AG09309 (cell line): Measurements from ENCODE around the gene BRD7.

ENCODE experiments used
- DNase-seq: peaks from one replicate; pipeline ENCODE4 v3.0.0-alpha.2; 2010; ENCODE audit warnings: low read depth
- H3K4me3 ChIP-seq: 2 replicates; pipeline ENCODE4 v1.5.1; 2011; ENCODE audit warnings: mild to moderate bottlenecking, low read depth, low read length, moderate library complexity; ENCODE audit not compliant: control insufficient read depth
- CTCF ChIP-seq: IDR thresholded peaks from 2 replicates; pipeline ENCODE4 v1.5.1; 2011; ENCODE audit warnings: mild to moderate bottlenecking, low read depth, low read length, inconsistent platforms; ENCODE audit not compliant: insufficient read depth, control insufficient read depth; ENCODE audit errors: missing control alignments

BRD7 gene

GRCh38 chr16:50275098-50275415 lies 93.7 kb downstream of the BRD7 start:
- no peak for DNase-seq
- TF ChIP-seq CTCF, result no peak
- no peak overlapping the region for H3K4me3 ChIP-seq

GRCh38 chr16:50274326-50275097 lies 94.3 kb downstream of the BRD7 start:
- DNase-seq, result no peak
- no peak for TF ChIP-seq CTCF
- H3K4me3 ChIP-seq, result no peak overlapping the region

GRCh38 chr16:50273888-50274325 lies 94.9 kb downstream of the BRD7 start:
- no peak for DNase-seq
- H3K4me3 ChIP-seq, result no peak overlapping the region
- TF ChIP-seq CTCF, result no peak

GRCh38 chr16:50273382-50273690 lies 95.5 kb downstream of the BRD7 start:
- DNase-seq, result no peak
- H3K4me3 ChIP-seq, result no peak overlapping the region
- TF ChIP-seq CTCF, result no peak

GRCh38 chr16:50272687-50273381 lies 96.0 kb downstream of the BRD7 start:
- no peak for DNase-seq
- H3K4me3 ChIP-seq, result no peak overlapping the region
- no peak for TF ChIP-seq CTCF

GRCh38 chr16:50272111-50272571 lies 96.6 kb downstream of the BRD7 start:
- TF ChIP-seq CTCF, result no peak
- H3K4me3 ChIP-seq, result no peak overlapping the region
- DNase-seq, result no peak
